Sigmoid colon (tissue), 4 donors: ENCODE data around the gene OR9G1.

Source experiments
- CTCF ChIP-seq, 4 experiments: fragments of 450-650 bp in 3 of 4; fragments of 200-600 bp in 1 of 4; IDR thresholded peaks; one replicate each; pipeline ENCODE4 v1.5.1; 2016 to 2019; ENCODE audit warnings: antibody characterized with exemption in 4 of 4, mild to moderate bottlenecking in 3 of 4, moderate library complexity in 2 of 4
- EP300 ChIP-seq, 4 donors: sonication (generic); formaldehyde crosslinking; IDR thresholded peaks; one replicate each; pipeline ENCODE4 v1.6.1; 2017; ENCODE audit warnings: antibody characterized with exemption in 4 of 4
- POLR2A ChIP-seq, 2 donors: fragments of 450-650 bp; IDR thresholded peaks; one replicate each; pipeline ENCODE4 v1.6.1; 2016; ENCODE audit warnings: antibody characterized with exemption in 2 of 2, mild to moderate bottlenecking in 2 of 2, moderate library complexity in 2 of 2
- POLR2AphosphoS5 ChIP-seq, 4 donors: sonication (generic); formaldehyde crosslinking; IDR thresholded peaks; one replicate each; pipeline ENCODE4 v1.6.1; 2017; ENCODE audit warnings: antibody characterized with exemption in 4 of 4

- TF ChIP-seq POLR2A (IDR thresholded peaks at IDR 0.05) (no peak), CTCF (IDR thresholded peaks at IDR 0.05) (no peak), EP300 (IDR thresholded peaks at IDR 0.05) (no peak), POLR2AphosphoS5 (IDR thresholded peaks at IDR 0.05) (no peak)
Observed at GRCh38 chr11:56740886-56741285, 42.0 kb downstream of the OR9G1 start.
